Mucosa of rectum (tissue), 2 donors: Measurements from ENCODE around the gene GANAB.
"Not testable (repeated sequence)": the region's sequence is repeated elsewhere in the genome, so short reads cannot be mapped to it uniquely, and the experiment has no call there.

Source experiments
- H3K27ac ChIP-seq, 2 donors: one replicate each; pipeline ENCODE4 v1.7.0; 2013; ENCODE audit warnings: inconsistent platforms in 2 of 2, low read depth in 2 of 2, low read length in 2 of 2
- H3K27me3 ChIP-seq, 2 donors: one replicate each; pipeline ENCODE4 v1.7.0; 2013; ENCODE audit warnings: low read length in 2 of 2; ENCODE audit not compliant: control insufficient read depth in 2 of 2, insufficient read depth in 2 of 2
- H3K36me3 ChIP-seq, 2 donors: one replicate each; pipeline ENCODE4 v1.7.0; 2013; ENCODE audit warnings: low read length in 2 of 2; ENCODE audit not compliant: control insufficient read depth in 2 of 2, insufficient read depth in 2 of 2
- H3K4me1 ChIP-seq, 2 donors: one replicate each; pipeline ENCODE4 v1.7.0; 2013; ENCODE audit warnings: low read length in 2 of 2, mild to moderate bottlenecking in 1 of 2; ENCODE audit not compliant: control insufficient read depth in 2 of 2, insufficient read depth in 2 of 2
- H3K4me3 ChIP-seq, 2 donors: one replicate each; pipeline ENCODE4 v1.7.0; 2013; ENCODE audit warnings: low read length in 2 of 2
- H3K9ac ChIP-seq, 2 donors: one replicate each; pipeline ENCODE4 v1.7.0; 2013; ENCODE audit warnings: low read length in 2 of 2, low read depth in 1 of 2, mild to moderate bottlenecking in 1 of 2
- H3K9me3 ChIP-seq, 2 donors: one replicate each; pipeline ENCODE4 v1.7.0; 2013; ENCODE audit warnings: low read length in 2 of 2; ENCODE audit not compliant: control insufficient read depth in 2 of 2
- donor health status: healthy.
- donor health status: Normal muscosa, but diverticular disease.

GANAB gene

DNA sequence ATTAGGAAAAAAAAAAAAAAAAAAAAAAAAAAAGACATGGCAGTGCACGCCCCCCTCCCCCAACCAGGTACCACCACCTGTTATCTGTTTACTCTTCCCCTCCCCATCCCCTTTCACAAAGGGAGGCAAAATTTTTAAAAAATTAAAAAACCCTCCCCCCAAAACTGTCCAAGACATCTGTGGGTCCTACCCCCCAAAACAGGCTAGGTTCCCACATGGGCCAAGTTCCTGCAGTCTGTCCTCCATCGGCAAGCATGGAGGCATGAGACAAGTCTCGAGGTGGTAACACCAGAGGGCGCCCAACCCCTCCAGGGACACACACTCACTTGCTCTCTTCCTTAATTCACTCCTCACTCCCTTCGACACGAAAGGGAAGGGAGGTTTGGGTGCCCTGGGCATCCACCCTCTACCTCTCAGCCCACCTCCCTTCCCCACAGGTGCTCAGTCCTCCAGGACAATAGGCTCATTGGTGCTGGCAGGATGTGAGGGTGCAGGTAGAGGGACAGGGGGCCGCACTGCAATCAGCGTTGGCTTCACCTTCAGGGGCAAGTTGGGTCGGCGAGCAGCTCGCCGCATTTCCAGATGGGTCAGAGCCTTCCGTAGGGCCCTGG, 52.9 kb downstream of the GANAB start:
- Histone ChIP-seq H3K9me3 (no peaks in the 10 kb centered on the region), H3K4me1 (peaks cover 12 to 17% of the 10 kb centered on the region in 2 donors), H3K4me3 (no peak overlapping the region), H3K27me3 (no peaks in the 10 kb centered on the region), H3K27ac (no peak overlapping the region), H3K9ac (no peak overlapping the region), H3K36me3 (peaks cover 49 to 50% of the 10 kb centered on the region in 2 donors)

- no peak overlapping the region for H3K4me3 ChIP-seq
- H3K27me3 ChIP-seq, result no peaks in the 10 kb centered on the region
- H3K36me3 ChIP-seq, result peaks cover 45 to 47% of the 10 kb centered on the region in 2 donors
- H3K27ac ChIP-seq, result peak overlapping the region in 1 of 2 donors; percentile 94
- H3K9ac ChIP-seq, result peak overlapping the region in 1 of 2 donors; percentile 92
- peaks cover 12 to 17% of the 10 kb centered on the region in 2 donors for H3K4me1 ChIP-seq
- no peaks in the 10 kb centered on the region for H3K9me3 ChIP-seq
Observed at GRCh38 chr11:62592989-62593421, 53.4 kb downstream of the GANAB start.

- Histone ChIP-seq H3K4me3 (peak overlapping the region; percentile 83 to 96), H3K27ac (peak overlapping the region; percentile 89 to 94), H3K9ac (peak overlapping the region; percentile 92 to 93), H3K4me1 (peaks cover 12 to 17% of the 10 kb centered on the region in 2 donors), H3K36me3 (peaks cover 42 to 47% of the 10 kb centered on the region in 2 donors), H3K9me3 (no peaks in the 10 kb centered on the region), H3K27me3 (no peaks in the 10 kb centered on the region)
Observed at GRCh38 chr11:62592146-62592815, 54.1 kb downstream of the GANAB start.

DNA sequence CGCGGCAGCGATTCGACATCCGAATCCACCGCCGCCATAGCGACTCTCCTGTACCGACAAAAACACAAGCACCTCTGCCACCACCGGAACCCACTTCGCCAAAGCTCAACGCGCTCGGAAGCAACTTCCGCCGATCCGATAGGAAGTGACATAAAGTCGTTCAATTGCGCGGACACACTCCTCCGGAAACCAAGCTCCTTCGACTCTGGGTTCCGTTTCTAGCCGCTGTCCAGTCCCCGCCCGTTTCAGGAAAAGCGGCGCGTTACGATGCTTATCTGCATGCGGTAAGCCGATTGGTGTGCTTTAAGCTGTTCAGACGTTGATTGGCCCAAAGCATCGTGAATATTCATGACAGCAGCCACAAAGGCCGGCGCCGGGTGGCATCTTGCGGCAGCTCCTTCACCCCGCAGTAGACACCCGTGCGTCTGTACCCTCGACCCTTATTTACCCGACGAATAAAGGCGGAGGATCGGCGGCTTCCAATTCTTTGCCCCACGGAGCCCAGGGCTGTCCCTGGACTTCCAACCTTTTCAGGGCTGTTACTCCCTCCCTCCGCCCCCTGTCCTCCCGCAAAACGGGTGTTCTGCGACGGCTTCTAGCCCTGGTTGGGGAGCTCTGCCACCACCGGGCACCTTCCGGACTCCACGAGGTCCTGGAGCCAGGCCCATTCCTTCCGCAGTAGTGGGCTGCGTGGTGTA, 54.8 kb downstream of the GANAB start, which contains the start of gene TUT1:
Gene TUT1, minus strand, starts transcription at position 76 of the 698 bp plus-strand sequence. Its CDS starts 38 bp downstream, at position 38.
- Histone ChIP-seq H3K36me3 (peaks cover 37 to 43% of the 10 kb centered on the region in 2 donors), H3K4me1 (peaks cover 12 to 17% of the 10 kb centered on the region in 2 donors), H3K9ac (peak within 1 kb of the TSS; percentile 93 to 95), H3K27ac (peak within 1 kb of the TSS; percentile 90 to 94), H3K9me3 (no peaks in the 10 kb centered on the region), H3K27me3 (no peaks in the 10 kb centered on the region), H3K4me3 (peak within 1 kb of the TSS; percentile 83 to 96)

GRCh38 chr11:62588966-62589637, 57.3 kb downstream of the GANAB start:
- Histone ChIP-seq H3K36me3 (peaks cover 15 to 25% of the 10 kb centered on the region in 2 donors), H3K9ac (no peak overlapping the region), H3K4me3 (no peak overlapping the region), H3K4me1 (peaks cover 12 to 17% of the 10 kb centered on the region in 2 donors), H3K9me3 (no peaks in the 10 kb centered on the region), H3K27ac (no peak overlapping the region), H3K27me3 (no peaks in the 10 kb centered on the region)

DNA sequence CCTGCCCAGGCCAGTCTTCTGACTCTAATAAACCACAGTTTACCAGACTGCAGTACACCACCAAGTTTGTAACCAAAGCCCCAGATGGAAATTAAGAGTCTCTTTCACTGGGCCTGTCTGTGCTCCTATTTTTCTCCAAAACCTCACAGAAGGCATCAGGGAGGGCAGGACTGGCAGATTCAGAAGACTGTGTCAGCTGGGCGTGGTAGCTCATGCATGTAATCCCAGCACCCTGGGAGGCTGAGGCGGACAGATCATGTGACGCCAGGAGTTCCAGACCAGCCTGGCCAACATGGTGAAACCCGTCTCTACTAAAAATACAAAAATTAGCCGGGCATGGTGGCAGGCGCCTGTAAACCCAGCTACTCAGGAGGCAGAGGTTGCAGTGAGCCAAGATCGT, 61.1 kb downstream of the GANAB start:
- H3K9me3 ChIP-seq, H3K27me3 ChIP-seq, H3K27ac ChIP-seq, H3K4me1 ChIP-seq, H3K4me3 ChIP-seq, H3K9ac ChIP-seq: not testable (repeated sequence)
- H3K36me3 ChIP-seq, result peaks cover 16 to 24% of the 10 kb centered on the region in 2 donors

GRCh38 chr11:62581735-62582134, 64.7 kb downstream of the GANAB start:
- H3K27me3 ChIP-seq, H3K9me3 ChIP-seq, H3K4me1 ChIP-seq, H3K4me3 ChIP-seq, H3K27ac ChIP-seq, H3K9ac ChIP-seq: not testable (repeated sequence)
- H3K36me3 ChIP-seq, result peaks cover 18 to 30% of the 10 kb centered on the region in 2 donors

DNA sequence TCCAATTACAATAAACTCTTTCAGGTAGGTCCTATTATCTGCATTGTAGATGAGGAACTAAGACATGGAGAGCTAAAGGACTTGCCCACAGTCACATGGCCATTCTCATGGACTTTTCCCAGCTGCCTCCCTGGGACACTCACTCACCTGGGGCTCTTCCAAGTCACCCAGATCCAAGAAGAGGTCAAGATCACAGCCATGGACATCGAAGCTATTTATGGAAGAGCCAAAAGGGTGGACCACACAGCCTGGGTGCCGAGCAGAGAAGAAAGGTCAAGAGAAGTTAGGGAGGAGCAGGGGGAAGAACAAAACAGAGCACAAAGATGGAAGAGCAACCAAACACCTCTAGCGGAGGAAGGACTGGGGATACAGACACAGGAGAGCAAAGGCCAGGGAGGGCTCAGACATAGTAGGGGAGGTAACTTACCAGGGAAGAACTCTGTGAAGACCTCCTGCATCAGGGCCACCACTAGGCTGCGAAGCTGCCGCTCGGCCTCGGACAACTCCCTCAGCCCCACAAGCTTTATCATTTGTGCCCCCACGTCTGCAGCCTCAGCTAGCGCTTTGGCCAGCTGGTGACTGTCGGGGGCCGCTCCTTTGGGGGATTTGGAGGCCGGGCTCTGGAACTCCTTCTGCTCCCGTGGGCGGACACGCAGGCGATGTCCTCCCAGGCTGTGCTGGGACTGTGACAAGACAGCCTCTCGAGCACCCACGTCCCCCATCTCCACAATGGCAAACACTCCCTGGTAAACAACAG, 65.3 kb downstream of the GANAB start:
- H3K27me3 ChIP-seq, result no peaks in the 10 kb centered on the region
- H3K9ac ChIP-seq, result no peak overlapping the region
- no peak overlapping the region for H3K4me3 ChIP-seq
- H3K4me1 ChIP-seq, result peaks cover 0 to 5% of the 10 kb centered on the region in 2 donors
- H3K36me3 ChIP-seq, result peaks cover 18 to 33% of the 10 kb centered on the region in 2 donors
- no peaks in the 10 kb centered on the region for H3K9me3 ChIP-seq
- H3K27ac ChIP-seq, result no peak overlapping the region

DNA sequence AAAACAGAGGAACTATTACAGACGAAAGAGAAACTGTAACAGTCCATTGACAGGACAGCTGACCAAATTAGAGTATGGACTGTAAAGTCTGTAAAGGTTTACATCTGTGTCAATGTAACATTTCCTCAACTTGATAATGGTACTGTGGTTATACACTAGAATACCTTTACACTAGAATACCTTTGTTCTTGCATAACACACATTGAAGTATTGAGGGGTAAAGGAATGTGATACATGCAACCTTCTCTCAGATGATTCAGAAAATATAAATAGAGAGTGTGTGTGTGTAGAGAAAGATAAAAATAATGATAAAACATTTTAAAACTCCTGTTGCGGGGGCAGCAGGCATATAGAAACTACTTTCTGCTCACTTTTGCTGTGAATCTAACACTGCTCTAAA, 67.2 kb downstream of the GANAB start:
- peaks cover 15 to 19% of the 10 kb centered on the region in 2 donors for H3K4me1 ChIP-seq
- no peak overlapping the region for H3K4me3 ChIP-seq
- no peaks in the 10 kb centered on the region for H3K9me3 ChIP-seq
- H3K36me3 ChIP-seq, result peaks cover 15 to 35% of the 10 kb centered on the region in 2 donors
- H3K27me3 ChIP-seq, result no peaks in the 10 kb centered on the region
- H3K9ac ChIP-seq, result no peak overlapping the region
- no peak overlapping the region for H3K27ac ChIP-seq
